H1 (cell line): ENCODE data around the gene RBM38. TPM values are rescaled to one million over a fixed set of nuclear protein-coding genes. Genes with fewer than 3 reads are reported as not detected.

Experiments used
- CTCF ChIA-PET: fragments of 300-600 bp; sonication (Branson Sonifier 250); formaldehyde crosslinking; loops from one replicate; lab custom pipeline; 2021; ENCODE audit not compliant: partially characterized antibody; lab: Charles Lee
- POLR2A ChIA-PET: fragments of 300-600 bp; sonication (Branson Sonifier 250); formaldehyde crosslinking; loops from one replicate; lab custom pipeline; 2021; ENCODE audit warnings: inconsistent platforms; ENCODE audit not compliant: partially characterized antibody; lab: Charles Lee
- DNase-seq, 2 experiments: peaks; one replicate each; pipeline versions ENCODE4 v3.0.0 to v3.0.0-alpha.2; 2010 to 2022; ENCODE audit warnings: low spot score in 2 of 2, low read depth in 1 of 2, mixed read lengths in 1 of 2
- FAIRE-seq: peaks from 2 replicates; lab custom pipeline; 2011; peaks lifted over from hg19 to GRCh38; lab: Jason Lieb, UNC
- H2AFZ ChIP-seq: 2 replicates; pipeline ENCODE4 v1.8.1; 2012; ENCODE audit warnings: low read length, inconsistent platforms
- H2AK5ac ChIP-seq: 2 replicates; pipeline ENCODE4 v1.6.1; 2013; ENCODE audit warnings: low read depth, low read length
- H2BK120ac ChIP-seq: replicated peaks from 2 replicates; pipeline ENCODE3; 2013; ENCODE audit warnings: low read depth, low read length, inconsistent platforms
- H2BK12ac ChIP-seq: 2 replicates; pipeline ENCODE4 v1.6.1; 2013; ENCODE audit warnings: low read depth, low read length
- H2BK15ac ChIP-seq: 2 replicates; pipeline ENCODE4 v1.6.1; 2013; ENCODE audit warnings: low read length
- H2BK20ac ChIP-seq: 2 replicates; pipeline ENCODE4 v1.6.1; 2013; ENCODE audit warnings: low read length
- H2BK5ac ChIP-seq: 2 replicates; pipeline ENCODE4 v1.6.1; 2013; ENCODE audit warnings: low read depth, low read length
- H3K14ac ChIP-seq: 2 replicates; pipeline ENCODE4 v1.6.1; 2013; ENCODE audit warnings: inconsistent platforms; ENCODE audit not compliant: insufficient read length
- H3K18ac ChIP-seq: 2 replicates; pipeline ENCODE4 v1.6.1; 2013; ENCODE audit warnings: low read length; ENCODE audit errors: extremely low read depth
- H3K23ac ChIP-seq: 2 replicates; pipeline ENCODE4 v1.6.1; 2013; ENCODE audit warnings: inconsistent platforms; ENCODE audit not compliant: insufficient read length
- H3K23me2 ChIP-seq: 2 replicates; pipeline ENCODE4 v1.6.1; 2013; ENCODE audit warnings: low read depth, low read length
- H3K27ac ChIP-seq: 2 replicates; pipeline ENCODE4 v1.6.1; 2011; ENCODE audit warnings: low read depth, low read length, inconsistent platforms
- H3K27me3 ChIP-seq, 4 experiments: replicated peaks in 1 of 4; 1 replicate in 1 of 4; 2 replicates in 3 of 4; pipeline versions ENCODE4 v1.6.1 to v1.8.1; 2011 to 2013; ENCODE audit warnings: low read length in 3 of 4, mild to moderate bottlenecking in 3 of 4, inconsistent platforms in 2 of 4, mixed read lengths in 2 of 4, moderate library complexity in 1 of 4; ENCODE audit not compliant: control insufficient read depth in 3 of 4, insufficient read depth in 3 of 4; ENCODE audit errors: extremely low read depth in 1 of 4
- H3K36me3 ChIP-seq, 4 experiments: 2 replicates each; pipeline versions ENCODE4 v1.6.1 to v1.8.1; 2011 to 2013; ENCODE audit warnings: mild to moderate bottlenecking in 4 of 4, low read length in 3 of 4, moderate library complexity in 2 of 4, control low read depth in 1 of 4, inconsistent platforms in 1 of 4; ENCODE audit not compliant: insufficient read depth in 4 of 4, control insufficient read depth in 2 of 4
- H3K4ac ChIP-seq: replicated peaks from 2 replicates; pipeline ENCODE3; 2013; ENCODE audit warnings: low read length, low read depth, mixed read lengths, inconsistent platforms; ENCODE audit not compliant: insufficient read length
- H3K4me1 ChIP-seq, 4 experiments: replicated peaks in 1 of 4; 1 replicate in 1 of 4; 2 replicates in 3 of 4; pipeline versions ENCODE4 v1.6.1 to v1.8.1; 2011 to 2013; ENCODE audit warnings: low read length in 3 of 4, inconsistent platforms in 2 of 4, mixed read lengths in 1 of 4; ENCODE audit not compliant: insufficient read depth in 4 of 4, control insufficient read depth in 3 of 4
- H3K4me2 ChIP-seq, 2 experiments: 2 replicates each; pipeline versions ENCODE4 v1.6.1 to v1.8.1; 2011 to 2013; ENCODE audit warnings: low read depth in 2 of 2, low read length in 2 of 2, control low read depth in 1 of 2, inconsistent platforms in 1 of 2, mild to moderate bottlenecking in 1 of 2; ENCODE audit not compliant: insufficient read depth in 1 of 2
- H3K4me3 ChIP-seq, 4 experiments: fragments of 200-600, 300-600 bp in 1 of 4; sonication (generic), shearing (Covaris generic), sonication (Bioruptor Twin) in 1 of 4; 2 replicates each; pipeline versions ENCODE4 v1.5.1 to v1.8.1; 2011 to 2016; ENCODE audit warnings: low read length in 4 of 4, low read depth in 3 of 4, control low read depth in 2 of 4, inconsistent platforms in 2 of 4, mild to moderate bottlenecking in 2 of 4, mixed read lengths in 1 of 4, moderate library complexity in 1 of 4; ENCODE audit not compliant: insufficient read depth in 2 of 4; ENCODE audit errors: extremely low read depth in 1 of 4
- H3K56ac ChIP-seq: replicated peaks from 2 replicates; pipeline ENCODE3; 2013; ENCODE audit warnings: low read depth, mild to moderate bottlenecking, mixed read lengths, low read length, inconsistent platforms; ENCODE audit not compliant: insufficient read length
- H3K79me1 ChIP-seq: 2 replicates; pipeline ENCODE4 v1.6.1; 2013; ENCODE audit warnings: low read depth, low read length, control low read depth
- H3K79me2 ChIP-seq, 2 experiments: 2 replicates each; pipeline versions ENCODE4 v1.6.1 to v1.8.1; 2012 to 2013; ENCODE audit warnings: low read length in 2 of 2, mild to moderate bottlenecking in 2 of 2, inconsistent platforms in 1 of 2; ENCODE audit not compliant: insufficient read depth in 2 of 2, control insufficient read depth in 1 of 2
- H3K9ac ChIP-seq, 4 experiments: replicated peaks in 1 of 4; 1 replicate in 1 of 4; 2 replicates in 3 of 4; pipeline versions ENCODE4 v1.6.1 to v1.8.1; 2011 to 2013; ENCODE audit warnings: low read depth in 3 of 4, low read length in 3 of 4, control low read depth in 2 of 4, mild to moderate bottlenecking in 2 of 4, moderate library complexity in 2 of 4, inconsistent platforms in 1 of 4; ENCODE audit errors: extremely low read depth in 1 of 4
- H3K9me3 ChIP-seq, 2 experiments: 2 replicates each; pipeline versions ENCODE4 v1.6.1 to v1.8.1; 2012 to 2013; ENCODE audit warnings: mild to moderate bottlenecking in 2 of 2, moderate library complexity in 2 of 2, control low read depth in 1 of 2, inconsistent platforms in 1 of 2, low read depth in 1 of 2, low read length in 1 of 2, mixed read lengths in 1 of 2; ENCODE audit not compliant: insufficient read depth in 2 of 2
- H4K20me1 ChIP-seq, 2 experiments: replicated peaks in 1 of 2; 2 replicates each; pipeline versions ENCODE3 to v1.8.1; 2011 to 2013; ENCODE audit warnings: inconsistent platforms in 2 of 2, low read length in 2 of 2, mild to moderate bottlenecking in 1 of 2; ENCODE audit not compliant: insufficient read depth in 2 of 2, control insufficient read depth in 1 of 2
- H4K5ac ChIP-seq: 2 replicates; pipeline ENCODE4 v1.6.1; 2013; ENCODE audit warnings: low read length, low read depth, mixed read lengths, inconsistent platforms; ENCODE audit not compliant: insufficient read length
- H4K8ac ChIP-seq: 2 replicates; pipeline ENCODE4 v1.8.0; 2013; ENCODE audit warnings: mild to moderate bottlenecking, moderate library complexity, low read length, inconsistent platforms; ENCODE audit not compliant: insufficient read depth; ENCODE audit errors: extremely low read depth
- H4K91ac ChIP-seq: replicated peaks from 2 replicates; pipeline ENCODE3; 2013; ENCODE audit warnings: low read length, mixed read lengths, inconsistent platforms; ENCODE audit not compliant: insufficient read length
- BCL11A ChIP-seq, 2 experiments: IDR thresholded peaks; one replicate each; pipeline ENCODE4 v1.6.1; 2011; ENCODE audit warnings: low read depth in 2 of 2, low read length in 2 of 2, mild to moderate bottlenecking in 2 of 2
- BRCA1 ChIP-seq: IDR thresholded peaks from 2 replicates; pipeline ENCODE4 v1.6.1; 2012; ENCODE audit warnings: low read depth, low read length, improper control_type of control experiment
- CBX8 ChIP-seq: fragments of 300-800, 300-1000 bp; sonication (generic); IDR thresholded peaks from 2 replicates; pipeline ENCODE4 v1.7.1; 2016; ENCODE audit warnings: low read depth, low read length, borderline replicate concordance
- HDAC2 ChIP-seq, 2 experiments: fragments of 300-600 bp in 1 of 2; sonication (generic) in 1 of 2; IDR thresholded peaks; 2 replicates each; pipeline ENCODE4 v1.6.1; 2011 to 2012; ENCODE audit warnings: low read depth in 2 of 2, low read length in 2 of 2, mild to moderate bottlenecking in 2 of 2, moderate library complexity in 2 of 2, borderline replicate concordance in 1 of 2, inconsistent platforms in 1 of 2
- KDM5A ChIP-seq: fragments of 200-600 bp; IDR thresholded peaks from 2 replicates; pipeline ENCODE4 v1.7.1; 2012; ENCODE audit warnings: mild to moderate bottlenecking, low read length, inconsistent platforms, mixed read lengths
- NRF1 ChIP-seq: IDR thresholded peaks from 2 replicates; pipeline ENCODE4 v1.6.1; 2011; ENCODE audit warnings: mild to moderate bottlenecking, low read depth, low read length, improper control_type of control experiment
- WGBS, 2 experiments: shearing (Covaris generic) in 1 of 2; methylation state at CpG; one replicate each; pipeline versions ENCODE4 v1.1.6 to v1.1.7; 2013 to 2015; ENCODE audit warnings: low lambda C conversion rate in 2 of 2, mixed read lengths in 2 of 2, inconsistent platforms in 1 of 2, low coverage in 1 of 2, missing lambda C conversion rate in 1 of 2; ENCODE audit not compliant: insufficient replicate concordance in 2 of 2, insufficient coverage in 1 of 2, insufficient read length in 1 of 2; ENCODE audit errors: extremely low coverage in 1 of 2, missing lambda C conversion rate in 1 of 2; 5-methylcytosine and 5-hydroxymethylcytosine counted together
- polyA plus RNA-seq, 7 experiments: library from polyadenylated mRNA; depleted of rRNA in 3 of 7; stranded (reverse) in 5 of 7; unstranded in 2 of 7; fragments of >200 nt in 5 of 7; fragments of 200-250 nt in 2 of 7; gene quantifications; 1 replicate in 5 of 7; 2 replicates in 1 of 7; 4 replicates in 1 of 7; pipeline versions ENCODE4 v1.2.1 to v1.2.3, GENCODE V29; 2011 to 2013; ENCODE audit warnings: missing spikeins in 2 of 7, mixed read lengths in 2 of 7
- total RNA-seq: library from RNA; stranded (reverse); fragmentation: NEBNext Ultra II Directional; extraction: Animal tissue kit (Norgen Biotek cat#: 25700); gene quantifications from 2 replicates; pipeline ENCODE4 v1.2.1, GENCODE V29; 2021

The RBM38 gene
- total and polyA plus RNA-seq, 2 of the 8 experiments (the other 6 are each of a cell fraction or from before 2014, with no cell fraction given) = 57.7 to 109 TPM

DNA sequence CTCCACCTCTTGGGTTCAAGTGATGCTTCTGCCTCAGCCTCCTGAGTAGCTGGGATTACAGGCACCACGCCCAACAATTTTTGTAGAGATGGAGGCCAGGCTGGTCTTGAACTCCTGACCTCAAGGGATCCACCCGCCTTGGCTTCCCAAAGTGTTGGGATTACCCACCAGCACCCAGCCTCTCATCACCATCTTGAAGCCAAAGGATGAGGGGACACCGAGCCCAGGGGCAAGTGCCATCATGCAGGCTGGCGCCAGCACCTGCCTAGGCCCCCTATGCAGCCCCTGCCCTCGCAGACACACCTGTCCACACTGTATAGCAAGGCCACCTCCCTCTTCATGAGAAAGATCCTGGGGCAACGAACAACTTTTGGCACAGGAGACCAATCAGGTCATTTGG, 5.3 kb upstream of the RBM38 start:
- H3K9ac ChIP-seq = no peak overlapping the region
- WGBS, 2 experiments = 93% methylated on average over 5 of the region's 6 CpGs; no CpG with 5 or more reads in 1 of the 2 experiments
- ChIA-PET POLR2A (interaction anchor here (1.0 kb wide), 1 partner anchor 16 kb away, joined by 3 read pairs; no protein-coding TSS in a partner anchor), CTCF (interaction anchor here (1.4 kb wide), 1 partner anchor 49 kb away, joined by 3 read pairs; no protein-coding TSS in a partner anchor)
- peaks cover 0 to 10% (median 4%) of the 10 kb centered on the region in 4 experiments; a peak in 4 of 7 replicates for H3K27me3 ChIP-seq
- no peak overlapping the region for H4K8ac ChIP-seq
- H2BK12ac ChIP-seq = no peak overlapping the region
- no peak overlapping the region for H3K23ac ChIP-seq
- H2BK120ac ChIP-seq = no peak overlapping the region
- H4K20me1 ChIP-seq = peaks cover 0 to 3% of the 10 kb centered on the region in 2 experiments
- no peaks in the 10 kb centered on the region for H3K9me3 ChIP-seq
- H3K4me3 ChIP-seq = no peak overlapping the region
- H3K27ac ChIP-seq = no peak overlapping the region
- H4K5ac ChIP-seq = no peak overlapping the region
- H2AK5ac ChIP-seq = no peak overlapping the region
- H3K79me1 ChIP-seq = no peaks in the 10 kb centered on the region
- no peaks in the 10 kb centered on the region for H3K36me3 ChIP-seq
- H2BK15ac ChIP-seq = no peak overlapping the region
- H3K4ac ChIP-seq = no peak overlapping the region
- TF ChIP-seq NRF1 = no peak
- TF ChIP-seq HDAC2 (IDR thresholded peaks at IDR 0.05; ENCODE audit: borderline replicate concordance in 1 of 2, low read depth in 2 of 2, low read length in 2 of 2) = no peak
- TF ChIP-seq BRCA1 = no peak
- no peak for TF ChIP-seq CBX8
- TF ChIP-seq BCL11A (IDR thresholded peaks at IDR 0.05; ENCODE audit: low read depth in 2 of 2, low read length in 2 of 2) = no peak
- TF ChIP-seq KDM5A = no peak
- no peak overlapping the region for H2AFZ ChIP-seq
- H3K56ac ChIP-seq = no peak overlapping the region
- H3K79me2 ChIP-seq = no peaks in the 10 kb centered on the region
- no peak overlapping the region for H3K18ac ChIP-seq
- peaks cover 5% of the 10 kb centered on the region; the same call in 1 of the 2 replicates for H3K23me2 ChIP-seq
- H4K91ac ChIP-seq = no peak overlapping the region
- H2BK20ac ChIP-seq = no peak overlapping the region
- no peak overlapping the region for H3K14ac ChIP-seq
- DNase-seq (no peak), FAIRE-seq (no peak)
- peaks cover 0 to 12% (median 9%) of the 10 kb centered on the region in 4 experiments; a peak in 5 of 7 replicates for H3K4me1 ChIP-seq
- no peak overlapping the region for H3K4me2 ChIP-seq
- no peak overlapping the region for H2BK5ac ChIP-seq
